Breast epithelium (tissue), 4 donors: ENCODE results near the gene SOCS7. TPM values are rescaled to one million over a fixed set of nuclear protein-coding genes. Genes with fewer than 3 reads are reported as not detected.
A peak's percentile ranks its signal among the peaks of the same experiment; 100 is the strongest.

Source experiments
- DNase-seq, 2 donors: peaks; one replicate each; pipeline ENCODE4 v3.0.0-alpha.2; 2019; ENCODE audit warnings: low spot score in 2 of 2
- H3K27ac ChIP-seq, 2 donors: fragments of 200-600 bp; sonication (generic) in 1 of 2; one replicate each; pipeline ENCODE4 v1.5.1; 2016 to 2019; ENCODE audit warnings: mild to moderate bottlenecking in 1 of 2
- H3K27me3 ChIP-seq, 2 donors: fragments of 200-600 bp; sonication (generic) in 1 of 2; one replicate each; pipeline versions ENCODE4 v1.5.1 to v1.6.0; 2017 to 2019; ENCODE audit warnings: control low read depth in 1 of 2, mild to moderate bottlenecking in 1 of 2
- H3K36me3 ChIP-seq: fragments of 200-600 bp; one replicate; pipeline ENCODE4 v1.5.1; 2019
- H3K4me1 ChIP-seq, 2 donors: fragments of 200-600 bp; sonication (generic); one replicate each; pipeline ENCODE4 v1.5.1; 2016 to 2019; ENCODE audit warnings: control low read depth in 1 of 2
- H3K4me3 ChIP-seq, 3 donors: fragments of 200-600 bp; sonication (generic); 1 replicate in 2 of 3; 2 replicates in 1 of 3; pipeline ENCODE4 v1.5.1; 2016 to 2019; ENCODE audit warnings: mild to moderate bottlenecking in 3 of 3, moderate library complexity in 2 of 3
- H3K9me3 ChIP-seq, 2 donors: fragments of 200-600 bp; sonication (generic) in 1 of 2; one replicate each; pipeline ENCODE4 v1.5.1; 2016 to 2019; ENCODE audit warnings: control low read depth in 1 of 2
- CTCF ChIP-seq, 3 donors: fragments of 450-650 bp; IDR thresholded peaks; one replicate each; pipeline ENCODE4 v1.5.1; 2016 to 2017; ENCODE audit warnings: antibody characterized with exemption in 3 of 3, mild to moderate bottlenecking in 3 of 3, moderate library complexity in 3 of 3
- POLR2A ChIP-seq: fragments of 450-650 bp; IDR thresholded peaks from one replicate; pipeline ENCODE4 v1.6.1; 2016; ENCODE audit warnings: antibody characterized with exemption, mild to moderate bottlenecking, moderate library complexity
- POLR2AphosphoS5 ChIP-seq, 3 donors: sonication (generic); formaldehyde crosslinking; IDR thresholded peaks; one replicate each; pipeline ENCODE4 v1.6.1; 2017; ENCODE audit warnings: antibody characterized with exemption in 3 of 3
- intact Hi-C: fragments of 100-400 bp; cut with DNase I; formaldehyde crosslinking; loops from one replicate; pipeline ENCODE4 v1.15.1; 2023; ENCODE audit warnings: low total_unique reads
- total RNA-seq, 3 donors: library from RNA; depleted of rRNA; stranded (reverse); fragments of >200 nt; gene quantifications; one replicate each; pipeline ENCODE4 v1.1.0, GENCODE V29; 2016

The SOCS7 gene, protein sequence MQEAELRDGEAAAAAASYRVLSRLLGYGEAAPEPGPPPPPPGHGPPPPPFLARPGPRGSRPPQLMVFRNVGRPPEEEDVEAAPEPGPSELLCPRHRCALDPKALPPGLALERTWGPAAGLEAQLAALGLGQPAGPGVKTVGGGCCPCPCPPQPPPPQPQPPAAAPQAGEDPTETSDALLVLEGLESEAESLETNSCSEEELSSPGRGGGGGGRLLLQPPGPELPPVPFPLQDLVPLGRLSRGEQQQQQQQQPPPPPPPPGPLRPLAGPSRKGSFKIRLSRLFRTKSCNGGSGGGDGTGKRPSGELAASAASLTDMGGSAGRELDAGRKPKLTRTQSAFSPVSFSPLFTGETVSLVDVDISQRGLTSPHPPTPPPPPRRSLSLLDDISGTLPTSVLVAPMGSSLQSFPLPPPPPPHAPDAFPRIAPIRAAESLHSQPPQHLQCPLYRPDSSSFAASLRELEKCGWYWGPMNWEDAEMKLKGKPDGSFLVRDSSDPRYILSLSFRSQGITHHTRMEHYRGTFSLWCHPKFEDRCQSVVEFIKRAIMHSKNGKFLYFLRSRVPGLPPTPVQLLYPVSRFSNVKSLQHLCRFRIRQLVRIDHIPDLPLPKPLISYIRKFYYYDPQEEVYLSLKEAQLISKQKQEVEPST
- 10 to 100 TPM in 2 of 3 donors, 1 to 10 TPM in 1; 9.9 to 24.0 (median 14.7) TPM for total RNA-seq

DNA sequence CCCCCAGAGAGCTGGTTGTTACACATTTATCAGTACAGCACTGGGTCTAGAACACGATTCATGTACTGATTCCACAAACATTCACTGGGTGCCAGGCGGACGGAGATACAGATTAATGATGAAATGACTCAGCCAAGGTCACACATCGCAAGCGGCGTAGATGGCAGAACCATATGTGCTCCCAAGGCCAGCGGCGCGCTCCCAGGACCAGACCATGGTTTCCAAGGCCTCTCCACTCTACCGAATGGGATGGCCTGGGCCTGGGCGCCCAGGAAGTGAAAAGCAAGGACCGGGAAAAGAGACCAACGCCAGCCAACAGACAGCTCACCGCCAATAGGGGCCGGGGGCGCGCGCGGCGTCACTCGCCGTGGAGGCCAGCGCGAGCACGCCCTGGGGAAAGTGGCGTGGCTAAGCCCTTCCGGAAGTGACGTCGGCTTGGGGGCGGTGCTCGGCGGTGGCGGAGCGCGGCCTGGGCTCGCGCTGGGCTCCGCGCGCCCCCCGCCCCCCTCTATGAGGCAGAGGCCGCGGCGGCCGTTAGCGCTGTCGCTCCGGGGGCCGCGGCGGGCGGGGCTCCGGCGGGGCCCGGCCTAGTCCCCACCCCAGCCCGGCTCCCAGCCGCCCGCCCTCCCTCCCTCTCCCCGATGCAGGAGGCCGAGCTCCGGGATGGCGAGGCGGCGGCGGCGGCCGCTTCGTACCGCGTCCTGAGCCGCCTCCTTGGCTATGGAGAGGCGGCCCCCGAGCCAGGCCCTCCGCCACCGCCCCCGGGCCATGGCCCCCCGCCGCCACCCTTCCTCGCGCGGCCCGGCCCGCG, at the start of gene SOCS7:
SOCS7 (plus strand) TSS at position 433 of the 811 bp plus-strand sequence; CDS start at position 642, 209 bp downstream.
- Histone ChIP-seq H3K4me1 (peaks cover 0 to 4% of the 10 kb centered on the region in 2 donors), H3K27me3 (no peaks in the 10 kb centered on the region), H3K9me3 (no peaks in the 10 kb centered on the region), H3K27ac (peak within 1 kb of the TSS; percentile 79 to 85), H3K4me3 (peak within 1 kb of the TSS; percentile 89 to 95 (median 92)), H3K36me3 (no peaks in the 10 kb centered on the region)
- peak; percentile 81 to 87 for DNase-seq
- TF ChIP-seq CTCF (IDR thresholded peaks at IDR 0.05) = no peak
- TF ChIP-seq POLR2AphosphoS5 (IDR thresholded peaks at IDR 0.05) = peak; percentile 58 to 74 (median 70)
- TF ChIP-seq POLR2A = peak; percentile 21
- intact Hi-C loops = no loop called here

GRCh38 chr17:38315497-38315896, 36.1 kb upstream of the SOCS7 start:
- H3K9me3 ChIP-seq = no peaks in the 10 kb centered on the region
- H3K27ac ChIP-seq = no peak overlapping the region
- intact Hi-C loops = loop anchor here (5.0 kb wide), 1 partner anchor 1708 kb away; no protein-coding TSS in a partner anchor
- H3K4me1 ChIP-seq = no peaks in the 10 kb centered on the region
- no peaks in the 10 kb centered on the region for H3K27me3 ChIP-seq
- no peaks in the 10 kb centered on the region for H3K36me3 ChIP-seq
- no peak for DNase-seq
- no peak for TF ChIP-seq CTCF (IDR thresholded peaks at IDR 0.05)
- TF ChIP-seq POLR2AphosphoS5 (IDR thresholded peaks at IDR 0.05) = no peak
- no peak for TF ChIP-seq POLR2A
- no peak overlapping the region for H3K4me3 ChIP-seq

DNA sequence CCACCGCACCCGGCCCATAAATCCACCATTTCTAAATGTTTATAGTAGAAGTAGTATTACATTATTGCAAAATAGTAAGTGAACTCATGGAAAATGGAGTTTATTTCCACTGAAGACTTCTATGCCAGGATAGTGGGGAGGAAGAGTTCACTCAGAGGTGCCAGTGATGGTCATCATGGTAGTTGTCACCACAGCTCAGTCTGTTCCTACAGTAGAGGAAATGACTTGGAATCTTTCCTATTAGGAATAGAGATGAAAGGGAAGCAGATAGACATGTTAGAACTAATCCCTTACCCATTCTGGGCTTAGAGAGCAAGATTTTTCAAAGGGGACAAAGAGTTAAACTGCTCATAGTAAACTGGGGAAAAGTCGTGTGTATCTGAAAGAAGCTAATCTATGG, 34.6 kb upstream of the SOCS7 start:
- H3K36me3 ChIP-seq = no peaks in the 10 kb centered on the region

GRCh38 chr17:38320482-38320881, 31.2 kb upstream of the SOCS7 start:
- Histone ChIP-seq H3K9me3 (no peaks in the 10 kb centered on the region), H3K36me3 (no peaks in the 10 kb centered on the region), H3K4me1 (peaks cover 6% of the 10 kb centered on the region in 2 donors), H3K27ac (peak overlapping the region; percentile 81), H3K4me3 (peak overlapping the region in 1 of 3 donors; percentile 7), H3K27me3 (no peaks in the 10 kb centered on the region)
- TF ChIP-seq CTCF (IDR thresholded peaks at IDR 0.05) (no peak), POLR2A (no peak), POLR2AphosphoS5 (IDR thresholded peaks at IDR 0.05) (peak; percentile 16 to 75 (median 48))
- peak; percentile 67 to 71 for DNase-seq
- intact Hi-C loops = no loop called here

More for the DNA sequence above, 34.6 kb upstream of the SOCS7 start:
- H3K4me1 ChIP-seq = peaks cover 6% of the 10 kb centered on the region in 2 donors
- TF ChIP-seq POLR2AphosphoS5 (IDR thresholded peaks at IDR 0.05) (no peak), CTCF (IDR thresholded peaks at IDR 0.05) (no peak), POLR2A (no peak)
- no peak overlapping the region for H3K27ac ChIP-seq
- H3K27me3 ChIP-seq = no peaks in the 10 kb centered on the region
- no peak for DNase-seq
- no peaks in the 10 kb centered on the region for H3K9me3 ChIP-seq
- intact Hi-C loops = loop anchor here (5.0 kb wide), 1 partner anchor 1710 kb away; no protein-coding TSS in a partner anchor
- H3K4me3 ChIP-seq = no peak overlapping the region
